ENCODE data around the gene IL12RB2.

Gene IL12RB2

DNA sequence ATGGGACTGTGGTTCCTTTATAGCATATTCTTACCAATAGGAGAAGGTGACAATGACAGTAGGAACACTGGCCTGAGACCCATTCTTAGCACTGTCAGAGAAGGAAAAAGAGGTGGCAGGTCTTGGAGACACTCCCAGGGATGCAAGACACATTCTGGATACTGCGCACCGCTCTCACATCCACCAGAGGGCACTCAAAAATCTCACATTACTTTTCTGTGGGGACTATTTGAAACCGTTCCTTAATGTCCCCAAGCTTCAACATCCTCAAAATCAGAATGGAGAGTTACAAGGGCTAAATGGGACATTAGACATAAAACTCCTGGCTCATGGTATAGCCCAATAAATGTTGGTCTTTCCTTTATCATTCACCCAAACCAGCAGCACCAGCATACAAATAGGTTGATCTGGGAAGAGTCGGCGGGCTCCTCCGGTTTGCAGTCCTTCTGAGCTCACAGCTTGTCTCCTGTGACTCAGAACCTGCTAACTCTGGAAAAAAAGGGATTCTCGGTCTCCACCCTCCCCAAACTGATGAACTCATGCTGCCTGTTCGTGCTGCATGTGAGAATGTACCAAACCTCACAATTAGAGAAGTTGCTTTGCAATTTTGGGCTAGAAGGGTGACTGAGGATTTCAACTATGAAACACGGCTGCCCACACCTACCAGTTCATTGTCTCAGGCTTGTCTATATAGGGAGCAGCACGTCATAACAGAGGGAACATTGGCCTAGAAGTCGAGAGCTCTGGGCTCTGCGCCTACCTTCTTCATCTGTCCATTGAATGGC is 40.2 kb downstream of the IL12RB2 start:
- DNase-seq (ENCODE audit: low read depth in 2 of 2), result no peak

DNA sequence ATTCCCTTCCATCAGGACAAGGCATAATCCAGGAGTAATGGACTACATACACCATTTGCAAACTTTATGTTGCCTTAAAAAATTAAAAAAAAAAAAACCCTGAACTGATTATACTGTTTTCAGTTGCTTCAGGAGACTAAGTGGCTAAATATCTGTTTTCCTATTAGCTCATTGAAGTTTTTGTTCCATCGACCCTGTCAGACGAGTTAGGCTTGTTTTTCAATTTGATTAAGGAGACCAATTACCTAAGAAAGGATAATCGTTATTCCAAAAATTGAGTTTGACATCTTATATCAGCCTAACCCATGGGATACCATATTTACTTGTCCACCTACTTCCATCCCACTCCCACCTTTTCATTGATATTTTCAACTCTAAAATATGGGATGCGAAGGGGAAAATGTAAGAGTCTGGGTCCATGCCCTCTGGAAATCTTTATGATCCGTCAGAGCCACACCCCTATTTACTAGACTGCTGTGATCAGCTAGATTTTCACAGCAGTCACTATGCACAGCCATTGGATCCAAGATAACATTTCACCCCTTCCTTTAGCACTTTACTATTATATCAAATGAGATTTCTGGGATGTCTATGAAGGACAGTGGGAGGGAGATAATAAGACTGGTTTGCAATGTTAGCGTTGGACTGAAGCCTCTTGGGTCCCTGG is 41.0 kb downstream of the IL12RB2 start:
- DNase-seq (ENCODE audit: low read depth in 2 of 2), result no peak

DNA sequence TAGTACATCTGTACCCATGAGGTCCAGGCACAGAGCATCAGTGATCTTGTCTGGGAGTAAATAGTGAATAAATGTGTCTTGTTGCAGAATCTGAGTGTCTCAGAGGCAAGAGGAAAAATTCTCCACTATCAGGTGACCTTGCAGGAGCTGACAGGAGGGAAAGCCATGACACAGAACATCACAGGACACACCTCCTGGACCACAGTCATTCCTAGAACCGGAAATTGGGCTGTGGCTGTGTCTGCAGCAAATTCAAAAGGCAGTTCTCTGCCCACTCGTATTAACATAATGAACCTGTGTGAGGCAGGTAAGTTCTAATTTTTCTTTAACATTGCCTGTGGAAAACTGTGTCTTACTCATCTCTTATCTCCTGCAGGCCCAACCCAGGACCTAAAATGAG is 43.1 kb downstream of the IL12RB2 start:
- no peak for DNase-seq (ENCODE audit: low read depth in 2 of 2)

DNA sequence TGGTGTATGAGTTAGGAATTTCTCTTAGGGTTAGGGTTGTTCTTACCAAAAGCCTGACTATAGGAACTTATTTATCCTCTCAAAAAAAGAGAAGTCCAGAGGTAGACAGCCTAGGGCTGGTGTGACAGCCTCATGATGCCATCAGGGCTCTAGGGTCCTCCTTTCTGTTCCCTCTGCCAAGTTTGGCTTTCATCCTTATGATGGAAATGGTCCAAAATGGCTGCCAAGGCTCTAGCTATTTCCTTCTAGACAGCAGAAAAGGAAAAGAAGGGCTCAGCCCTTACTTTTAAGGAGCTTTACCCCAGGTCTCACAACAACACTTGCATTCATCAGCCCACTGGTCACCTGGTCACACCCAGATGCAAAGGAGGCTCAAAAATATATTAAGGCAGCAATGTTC is 44.5 kb downstream of the IL12RB2 start:
- DNase-seq (ENCODE audit: low read depth in 2 of 2), result no peak

- DNase-seq (ENCODE audit: low read depth in 2 of 2), result no peak
Observed at GRCh38 chr1:67355745-67356424, 48.2 kb downstream of the IL12RB2 start.

DNA sequence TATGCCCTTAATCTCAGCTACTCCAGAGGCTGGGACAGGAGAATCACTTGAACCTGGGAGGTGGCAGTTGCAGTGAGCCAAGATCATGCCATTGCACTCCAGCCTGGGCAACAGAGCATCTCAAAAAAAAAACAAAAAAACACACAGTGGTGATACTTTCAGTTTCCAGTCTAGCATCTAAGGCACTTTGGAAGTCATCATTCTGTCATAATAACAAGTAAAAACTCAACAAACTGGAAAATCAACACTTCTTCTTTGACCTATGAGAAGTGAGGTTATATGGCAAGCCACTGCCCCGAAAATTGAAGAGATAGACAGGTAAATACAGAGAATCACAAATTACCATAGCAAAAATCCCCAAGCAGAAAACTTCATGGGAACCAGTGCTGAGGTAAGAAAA is 51.9 kb downstream of the IL12RB2 start:
- no peak for DNase-seq (ENCODE audit: low read depth in 2 of 2)

DNA sequence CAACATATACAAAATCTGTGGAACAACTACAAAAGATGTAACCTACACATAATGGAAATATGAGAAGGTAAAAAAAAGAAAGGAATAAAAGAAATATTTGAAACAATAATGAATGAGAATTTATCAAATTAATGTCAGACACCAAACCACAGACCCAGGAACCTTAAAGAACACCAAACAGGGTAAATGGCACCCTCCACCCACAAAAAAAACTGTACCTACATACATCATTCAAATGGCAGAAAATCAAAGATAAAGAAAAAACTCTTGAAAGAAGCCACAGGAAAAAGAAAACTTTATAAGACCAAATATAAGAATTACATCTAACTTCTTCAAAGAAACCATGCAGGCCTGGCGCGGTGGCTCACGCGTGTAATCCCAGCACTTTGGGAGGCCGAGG is 54.0 kb downstream of the IL12RB2 start:
- no peak for DNase-seq (ENCODE audit: low read depth in 2 of 2)

DNA sequence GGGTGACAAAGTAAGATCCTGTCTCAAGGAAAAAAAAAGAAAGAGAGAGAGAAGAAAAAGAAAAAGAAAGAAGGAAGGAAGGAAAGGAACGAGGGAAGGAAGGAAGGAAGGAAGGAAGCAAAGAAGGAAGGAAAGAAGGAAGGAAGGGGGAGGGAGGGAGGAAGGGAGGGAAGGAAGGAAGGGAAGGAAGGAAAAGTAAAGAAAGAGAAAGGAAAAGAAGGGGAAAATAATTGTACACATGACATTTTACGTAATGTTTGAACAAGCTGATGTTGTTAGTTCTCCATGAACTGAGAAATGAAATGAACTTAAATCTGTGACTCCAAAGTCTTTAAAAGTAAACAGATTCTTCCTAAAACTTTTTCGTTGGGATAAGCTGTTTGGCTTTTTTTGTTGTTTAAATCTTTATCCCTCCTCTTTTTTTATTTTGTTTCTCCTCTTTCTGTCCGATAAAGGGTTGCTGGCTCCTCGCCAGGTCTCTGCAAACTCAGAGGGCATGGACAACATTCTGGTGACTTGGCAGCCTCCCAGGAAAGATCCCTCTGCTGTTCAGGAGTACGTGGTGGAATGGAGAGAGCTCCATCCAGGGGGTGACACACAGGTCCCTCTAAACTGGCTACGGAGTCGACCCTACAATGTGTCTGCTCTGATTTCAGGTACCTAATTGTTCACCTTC is 59.8 kb downstream of the IL12RB2 start:
- DNase-seq (ENCODE audit: low read depth in 2 of 2), result no peak

- DNase-seq (ENCODE audit: low read depth in 2 of 2), result no peak
Observed at GRCh38 chr1:67368046-67368514, 60.4 kb downstream of the IL12RB2 start.

- no peak for DNase-seq (ENCODE audit: low read depth in 2 of 2)
Observed at GRCh38 chr1:67371043-67371442, 63.4 kb downstream of the IL12RB2 start.

- no peak for DNase-seq (ENCODE audit: low read depth in 2 of 2)
Observed at GRCh38 chr1:67371681-67372080, 64.0 kb downstream of the IL12RB2 start.

- DNase-seq (ENCODE audit: low read depth in 2 of 2), result no peak
Observed at GRCh38 chr1:67372136-67372535, 64.5 kb downstream of the IL12RB2 start.

GRCh38 chr1:67372898-67373297 is 65.2 kb downstream of the IL12RB2 start:
- no peak for DNase-seq (ENCODE audit: low read depth in 2 of 2)

DNA sequence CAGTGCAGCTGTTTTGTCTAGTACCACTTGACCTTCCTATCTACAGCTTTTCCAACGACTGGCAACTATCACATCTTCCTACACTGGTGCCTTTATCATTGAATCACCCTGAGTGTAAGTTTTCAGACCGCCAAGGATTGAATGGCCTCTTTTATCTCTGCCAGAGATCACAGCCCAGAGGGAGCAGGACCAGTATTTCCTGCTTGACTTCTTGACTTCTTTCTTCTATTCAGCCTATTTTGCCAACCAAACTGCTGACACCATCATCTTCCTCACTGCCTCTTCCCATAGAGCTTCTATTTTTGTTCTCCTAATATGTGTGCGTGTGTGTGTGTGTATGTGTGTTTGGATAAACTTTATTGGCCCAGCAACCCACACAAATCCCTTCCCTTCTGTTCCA is 68.7 kb downstream of the IL12RB2 start:
- DNase-seq (ENCODE audit: low read depth in 2 of 2), result no peak

GRCh38 chr1:67377253-67377652 is 69.6 kb downstream of the IL12RB2 start:
- no peak for DNase-seq (ENCODE audit: low read depth in 2 of 2)

GRCh38 chr1:67381154-67381553 is 73.5 kb downstream of the IL12RB2 start:
- no peak for DNase-seq (ENCODE audit: low read depth in 2 of 2)

GRCh38 chr1:67382292-67382691 is 74.6 kb downstream of the IL12RB2 start:
- no peak for DNase-seq (ENCODE audit: low read depth in 2 of 2)

- DNase-seq (ENCODE audit: low read depth in 2 of 2), result no peak
Observed at GRCh38 chr1:67383999-67384638, 76.4 kb downstream of the IL12RB2 start.

GRCh38 chr1:67390041-67390887 is 82.6 kb downstream of the IL12RB2 start:
- no peak for DNase-seq (ENCODE audit: low read depth in 2 of 2)

DNA sequence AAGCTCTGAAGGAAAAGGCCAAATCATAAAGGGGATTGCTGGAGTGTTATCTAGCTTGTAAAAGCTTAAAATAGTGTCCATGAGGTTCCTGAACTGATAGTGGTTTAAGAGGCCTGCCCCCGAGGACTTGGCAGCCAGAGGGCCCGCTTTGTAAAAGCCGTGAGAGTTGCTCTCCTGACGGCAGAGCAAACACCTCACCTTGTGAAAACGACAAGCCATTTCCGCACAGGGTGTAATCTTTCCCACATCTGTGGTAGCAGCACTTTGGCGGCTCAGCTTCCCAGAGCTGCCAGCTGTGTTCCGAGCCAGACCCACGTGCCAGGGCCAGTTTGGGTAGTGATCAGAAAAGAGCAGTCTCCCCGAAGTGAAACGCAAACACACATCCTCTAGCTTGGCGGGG is 85.6 kb downstream of the IL12RB2 start:
- DNase-seq (ENCODE audit: low read depth in 2 of 2), result no peak

DNA sequence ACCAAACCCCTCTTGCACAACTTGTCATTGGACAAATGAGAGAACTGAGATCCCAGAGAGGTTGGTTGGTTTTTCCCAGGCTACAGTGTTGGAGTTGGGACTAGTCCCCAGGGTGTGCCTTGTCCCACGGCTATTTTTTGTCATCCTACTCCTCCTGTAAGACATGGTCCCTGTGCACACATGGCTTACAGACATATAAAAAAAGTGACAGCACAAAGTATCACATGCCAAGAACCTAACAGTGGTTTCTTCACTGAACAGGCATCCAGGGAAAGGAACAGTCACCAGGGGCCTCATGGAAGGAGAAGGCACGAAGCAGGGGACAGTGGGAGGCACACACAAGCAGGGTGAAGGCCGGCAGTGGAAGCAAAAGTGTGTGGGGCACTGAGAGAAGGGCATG is 86.1 kb downstream of the IL12RB2 start:
- DNase-seq (ENCODE audit: low read depth in 2 of 2), result no peak

Measured in stimulated activated CD8-positive, alpha-beta memory T cell treated with anti-CD3 and anti-CD28 coated beads, Interleukin-15, amount 100 ng/mL, for 48 hours (primary cell).